MM.1S (cell line): ENCODE data around the gene MAD1L1.

Experiments
- DNase-seq: peaks from one replicate; pipeline ENCODE4 v3.0.0-alpha.2; 2015
- H2AFZ ChIP-seq: fragments of 300-600 bp; sonication (generic); 2 replicates; pipeline ENCODE4 v1.6.0; 2016; ENCODE audit warnings: antibody characterized with exemption, low read length
- H3F3A ChIP-seq: fragments of 300-600 bp; sonication (generic); 2 replicates; pipeline ENCODE4 v1.6.1; 2016; ENCODE audit warnings: mild to moderate bottlenecking, antibody characterized with exemption, low read length, moderate library complexity, mixed read lengths; ENCODE audit not compliant: insufficient read depth
- H3K27ac ChIP-seq: fragments of 300-600 bp; sonication (generic); 2 replicates; pipeline ENCODE4 v1.5.1; 2016; ENCODE audit warnings: mild to moderate bottlenecking, low read length
- H3K27me3 ChIP-seq: fragments of 300-600 bp; sonication (generic); replicated peaks from 2 replicates; pipeline ENCODE4 v1.6.0; 2016; ENCODE audit warnings: low read length; ENCODE audit not compliant: insufficient read depth
- H3K36me3 ChIP-seq: fragments of 300-600 bp; sonication (generic); replicated peaks from 2 replicates; pipeline ENCODE4 v1.6.1; 2016; ENCODE audit warnings: mild to moderate bottlenecking, low read length, mixed read lengths; ENCODE audit not compliant: insufficient read depth
- H3K4me1 ChIP-seq: fragments of 300-600 bp; sonication (generic); 2 replicates; pipeline ENCODE4 v1.6.1; 2016; ENCODE audit warnings: low read length, mixed read lengths
- H3K4me2 ChIP-seq: fragments of 300-600 bp; sonication (generic); 2 replicates; pipeline ENCODE4 v1.6.0; 2016; ENCODE audit warnings: low read depth, low read length
- H3K4me3 ChIP-seq: fragments of 300-600 bp; sonication (generic); 2 replicates; pipeline ENCODE4 v1.5.1; 2016; ENCODE audit warnings: low read length, mixed read lengths
- H3K79me2 ChIP-seq: fragments of 300-600 bp; sonication (generic); 2 replicates; pipeline ENCODE4 v1.6.1; 2016; ENCODE audit warnings: mixed run types, low read length, mixed read lengths
- H3K9ac ChIP-seq: fragments of 300-600 bp; sonication (generic); 2 replicates; pipeline ENCODE4 v1.6.1; 2016; ENCODE audit warnings: low read length, mixed read lengths
- H3K9me2 ChIP-seq: fragments of 300-600 bp; sonication (generic); replicated peaks from 2 replicates; pipeline ENCODE4 v1.6.1; 2016; ENCODE audit warnings: mild to moderate bottlenecking, low read length, mixed read lengths; ENCODE audit not compliant: insufficient read depth
- H3K9me3 ChIP-seq: fragments of 300-600 bp; sonication (generic); replicated peaks from 2 replicates; pipeline ENCODE4 v1.6.1; 2016; ENCODE audit warnings: mild to moderate bottlenecking, low read length, mixed read lengths; ENCODE audit not compliant: insufficient read depth
- H4K20me1 ChIP-seq: fragments of 300-600 bp; sonication (generic); 2 replicates; pipeline ENCODE4 v1.6.1; 2016; ENCODE audit warnings: mild to moderate bottlenecking, low read length, moderate library complexity, mixed read lengths; ENCODE audit not compliant: insufficient read depth
- CTCF ChIP-seq: fragments of 300-600 bp; sonication (generic); IDR thresholded peaks from 2 replicates; pipeline ENCODE4 v1.5.1; 2016; ENCODE audit warnings: antibody characterized with exemption, low read length, mixed read lengths
- EZH2 ChIP-seq: fragments of 300-600 bp; sonication (generic); optimal IDR thresholded peaks from 2 replicates; pipeline ENCODE3; 2017; ENCODE audit warnings: low read depth, mild to moderate bottlenecking, antibody characterized with exemption, low read length, mixed read lengths
- EZH2phosphoT487 ChIP-seq: fragments of 300-600 bp; sonication (generic); IDR thresholded peaks from 2 replicates; pipeline ENCODE4 v1.6.1; 2018; ENCODE audit warnings: antibody characterized with exemption, low read length

Gene MAD1L1

GRCh38 chr7:2219606-2220005 is 13.1 kb downstream of the MAD1L1 start:
- no peak overlapping the region for H3K27ac ChIP-seq
- no peaks in the 10 kb centered on the region for H4K20me1 ChIP-seq
- H3K4me1 ChIP-seq = no peaks in the 10 kb centered on the region
- H3K9ac ChIP-seq = no peak overlapping the region
- H3F3A ChIP-seq = no peaks in the 10 kb centered on the region
- H3K9me3 ChIP-seq = no peaks in the 10 kb centered on the region
- H3K36me3 ChIP-seq = no peaks in the 10 kb centered on the region
- no peak overlapping the region for H3K4me3 ChIP-seq
- H3K9me2 ChIP-seq = no peaks in the 10 kb centered on the region
- no peak for DNase-seq
- H2AFZ ChIP-seq = no peak overlapping the region
- no peak for TF ChIP-seq CTCF
- no peak for TF ChIP-seq EZH2
- no peak for TF ChIP-seq EZH2phosphoT487
- peaks cover 2% of the 10 kb centered on the region; the same call in 1 of the 2 replicates for H3K79me2 ChIP-seq
- no peak overlapping the region for H3K4me2 ChIP-seq
- no peaks in the 10 kb centered on the region for H3K27me3 ChIP-seq

GRCh38 chr7:2219136-2219535 is 13.6 kb downstream of the MAD1L1 start:
- no peaks in the 10 kb centered on the region for H3K36me3 ChIP-seq
- H2AFZ ChIP-seq = no peak overlapping the region
- H3F3A ChIP-seq = no peaks in the 10 kb centered on the region
- DNase-seq = no peak
- no peaks in the 10 kb centered on the region for H3K9me2 ChIP-seq
- H3K4me3 ChIP-seq = no peak overlapping the region
- no peak overlapping the region for H3K27ac ChIP-seq
- no peaks in the 10 kb centered on the region for H3K4me1 ChIP-seq
- TF ChIP-seq EZH2 (no peak), CTCF (no peak), EZH2phosphoT487 (no peak)
- no peaks in the 10 kb centered on the region for H3K9me3 ChIP-seq
- no peak overlapping the region for H3K9ac ChIP-seq
- no peak overlapping the region for H3K4me2 ChIP-seq
- H3K27me3 ChIP-seq = no peaks in the 10 kb centered on the region
- no peaks in the 10 kb centered on the region for H4K20me1 ChIP-seq
- peaks cover 2% of the 10 kb centered on the region; the same call in 1 of the 2 replicates for H3K79me2 ChIP-seq

- Histone ChIP-seq H3K4me3 (no peak overlapping the region), H3K27me3 (no peaks in the 10 kb centered on the region), H3K9me3 (no peaks in the 10 kb centered on the region), H3K27ac (no peak overlapping the region), H3K9me2 (no peaks in the 10 kb centered on the region), H4K20me1 (no peaks in the 10 kb centered on the region), H3K4me1 (no peaks in the 10 kb centered on the region), H3F3A (no peaks in the 10 kb centered on the region), H3K79me2 (peaks cover 2% of the 10 kb centered on the region; the same call in 1 of the 2 replicates), H3K9ac (no peak overlapping the region), H2AFZ (no peak overlapping the region), H3K4me2 (no peak overlapping the region), H3K36me3 (no peaks in the 10 kb centered on the region)
- DNase-seq = no peak
- TF ChIP-seq CTCF (no peak), EZH2phosphoT487 (no peak), EZH2 (no peak)
These were observed 14.3 kb downstream of the MAD1L1 start for GRCh38 chr7:2218444-2218785.
